Measurements from ENCODE around the gene UPK1A.

The UPK1A gene

GRCh38 chr19:35727053-35727955 lies 61.0 kb downstream of the UPK1A start:
- no peak overlapping the region for H3K4me3 ChIP-seq (ENCODE audit: low read depth, low read length)
- no peak for TF ChIP-seq CTCF (IDR thresholded peaks at IDR 0.05; ENCODE audit: insufficient read depth, low read depth, low read length, missing control alignments)
- DNase-seq (ENCODE audit: low read depth): no peak

Measured in GM12865 (cell line).